ENCODE data around the gene SORBS2. TPM values are rescaled to one million over a fixed set of nuclear protein-coding genes. Genes with fewer than 3 reads are reported as not detected.

The SORBS2 gene
- total RNA-seq, 1 experiment from 2014 or later = 9.7 TPM

- Histone ChIP-seq H3K23me2 (ENCODE audit: insufficient read length, low read depth, low read length, poor library complexity, severe bottlenecking) (no peaks in the 10 kb centered on the region), H4K20me1 (ENCODE audit: control insufficient read depth, insufficient read depth, insufficient read length) (no peaks in the 10 kb centered on the region), H3K56ac (ENCODE audit: insufficient read length, low read depth, low read length) (no peak overlapping the region), H3K27me3 (ENCODE audit: insufficient read depth, low read length) (no peaks in the 10 kb centered on the region), H3K14ac (ENCODE audit: insufficient read depth, low read length) (no peak overlapping the region), H3K79me2 (ENCODE audit: insufficient read depth, low read length) (no peaks in the 10 kb centered on the region), H3K9me3 (ENCODE audit: control insufficient read depth, low read depth, low read length) (peaks cover 5% of the 10 kb centered on the region), H4K8ac (replicated peaks; ENCODE audit: insufficient read length, low read depth, low read length) (no peak overlapping the region), H3T11ph (ENCODE audit: low read length) (no peak overlapping the region), H4K91ac (ENCODE audit: insufficient read length, low read depth, low read length) (no peak overlapping the region), H2BK12ac (ENCODE audit: insufficient read length, low read depth, low read length) (no peak overlapping the region), H3K27ac (ENCODE audit: insufficient read length, low read depth, low read length) (no peak overlapping the region), H3K4me1 (ENCODE audit: insufficient read depth, low read length) (peaks cover 23% of the 10 kb centered on the region; the same call in 1 of the 2 replicates), H2AK5ac (ENCODE audit: insufficient read length, low read length) (no peak overlapping the region), H3K79me1 (ENCODE audit: insufficient read depth, low read depth, low read length, poor library complexity, severe bottlenecking) (no peaks in the 10 kb centered on the region), H3K23ac (ENCODE audit: insufficient read length, low read depth, low read length) (no peak overlapping the region), H2BK15ac (ENCODE audit: low read depth, low read length) (no peak overlapping the region), H2AFZ (ENCODE audit: low read length) (no peak overlapping the region), H3K4me2 (ENCODE audit: insufficient read depth, insufficient read length, low read length) (no peak overlapping the region), H2BK120ac (ENCODE audit: low read depth, low read length, poor library complexity, severe bottlenecking) (no peak overlapping the region), H4K5ac (ENCODE audit: insufficient read length, low read depth, low read length) (no peak overlapping the region), H3K9ac (ENCODE audit: extremely low read depth, insufficient read length, low read length) (no peak overlapping the region), H2BK20ac (ENCODE audit: low read depth, low read length, poor library complexity, severe bottlenecking) (no peak overlapping the region), H2BK5ac (ENCODE audit: insufficient read length, low read length) (no peak overlapping the region), H3K18ac (ENCODE audit: insufficient read length, low read depth, low read length) (no peak overlapping the region), H3K4ac (ENCODE audit: low read depth, low read length) (no peak overlapping the region)
- TF ChIP-seq, protein P1, sequence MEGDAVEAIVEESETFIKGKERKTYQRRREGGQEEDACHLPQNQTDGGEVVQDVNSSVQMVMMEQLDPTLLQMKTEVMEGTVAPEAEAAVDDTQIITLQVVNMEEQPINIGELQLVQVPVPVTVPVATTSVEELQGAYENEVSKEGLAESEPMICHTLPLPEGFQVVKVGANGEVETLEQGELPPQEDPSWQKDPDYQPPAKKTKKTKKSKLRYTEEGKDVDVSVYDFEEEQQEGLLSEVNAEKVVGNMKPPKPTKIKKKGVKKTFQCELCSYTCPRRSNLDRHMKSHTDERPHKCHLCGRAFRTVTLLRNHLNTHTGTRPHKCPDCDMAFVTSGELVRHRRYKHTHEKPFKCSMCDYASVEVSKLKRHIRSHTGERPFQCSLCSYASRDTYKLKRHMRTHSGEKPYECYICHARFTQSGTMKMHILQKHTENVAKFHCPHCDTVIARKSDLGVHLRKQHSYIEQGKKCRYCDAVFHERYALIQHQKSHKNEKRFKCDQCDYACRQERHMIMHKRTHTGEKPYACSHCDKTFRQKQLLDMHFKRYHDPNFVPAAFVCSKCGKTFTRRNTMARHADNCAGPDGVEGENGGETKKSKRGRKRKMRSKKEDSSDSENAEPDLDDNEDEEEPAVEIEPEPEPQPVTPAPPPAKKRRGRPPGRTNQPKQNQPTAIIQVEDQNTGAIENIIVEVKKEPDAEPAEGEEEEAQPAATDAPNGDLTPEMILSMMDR (conservative IDR thresholded peaks at IDR 0.05) = no peak
- H3K27ac Mint-ChIP-seq = no peak overlapping the region
- H3K9me3 Mint-ChIP-seq = peaks cover 21 to 23% of the 10 kb centered on the region in 2 experiments
- WGBS (ENCODE audit: extremely low coverage, insufficient read length, low lambda C conversion rate) = no CpG with 5 or more reads among the region's 2 CpGs
- H3K4me1 Mint-ChIP-seq = peaks cover 14 to 20% of the 10 kb centered on the region in 2 experiments
- no peak for DNase-seq
- no peak overlapping the region for H3K4me3 Mint-ChIP-seq
- peaks cover 12 to 29% (median 23%) of the 10 kb centered on the region in 3 experiments for H3K36me3 Mint-ChIP-seq (ENCODE audit: insufficient read depth in 1 of 3, low read depth in 3 of 3)
- no peaks in the 10 kb centered on the region for H3K27me3 Mint-ChIP-seq (ENCODE audit: low read depth)
These were observed 29.5 kb upstream of the SORBS2 start for GRCh38 chr4:185841451-185841850.
